CD8-positive, alpha-beta memory T cell (primary cell): ENCODE results near the gene HES1. TPM values are rescaled to one million over a fixed set of nuclear protein-coding genes. Genes with fewer than 3 reads are reported as not detected.

Experiments
- polyA plus RNA-seq: library from polyadenylated mRNA; unstranded; fragments of 300-500 nt; fragmentation: Illumina TruSeq; gene quantifications from one replicate; pipeline ENCODE4 v1.2.3, GENCODE V29; 2021
- total RNA-seq, 2 experiments: library from RNA; stranded (reverse); gene quantifications; one replicate each; pipeline ENCODE4 v1.2.3, GENCODE V29; 2021

HES1 gene
- total and polyA plus RNA-seq, 3 experiments from 2014 or later, result not detected

Other genes starting within 250 kb of the HES1 start
- gene CPN2, start 215.2 kb downstream of the HES1 start, total RNA-seq, result not detected
- not detected for gene CPN2, start 215.2 kb downstream of the HES1 start, polyA plus RNA-seq
- not detected for gene LRRC15, start 233.6 kb downstream of the HES1 start, total RNA-seq
- gene LRRC15, start 233.6 kb downstream of the HES1 start, polyA plus RNA-seq, result not detected